SW 1271 (cell line): Measurements from ENCODE around the gene CTCFL.
"Not testable (repeated sequence)": the region's sequence is repeated elsewhere in the genome, so short reads cannot be mapped to it uniquely, and the experiment has no call there.

Experiments
- DNase-seq, 2 experiments: peaks; one replicate each; lab custom pipeline; 2025; lab: John Stamatoyannopoulos, UW

CTCFL gene

DNA sequence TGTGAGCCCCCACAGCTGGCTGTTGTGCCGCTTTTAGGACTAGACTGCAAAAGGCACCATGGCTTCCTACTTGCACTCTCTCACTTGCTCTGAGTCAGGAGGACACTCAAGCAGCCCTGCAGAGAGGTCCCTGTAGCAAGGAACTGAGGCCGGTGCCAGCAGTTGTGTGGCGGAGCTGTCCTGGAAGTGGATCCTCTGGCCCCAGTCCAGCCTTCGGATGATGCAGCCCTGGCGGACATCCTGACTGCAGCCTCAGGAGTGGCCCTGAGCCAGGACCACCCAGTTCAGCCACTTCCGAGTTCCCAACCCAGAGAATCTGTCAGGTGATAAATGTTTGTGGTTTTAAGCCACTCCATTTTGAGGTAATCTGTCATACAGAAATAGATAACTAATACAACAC lies 17.5 kb downstream of the CTCFL start:
- no peak for DNase-seq

DNA sequence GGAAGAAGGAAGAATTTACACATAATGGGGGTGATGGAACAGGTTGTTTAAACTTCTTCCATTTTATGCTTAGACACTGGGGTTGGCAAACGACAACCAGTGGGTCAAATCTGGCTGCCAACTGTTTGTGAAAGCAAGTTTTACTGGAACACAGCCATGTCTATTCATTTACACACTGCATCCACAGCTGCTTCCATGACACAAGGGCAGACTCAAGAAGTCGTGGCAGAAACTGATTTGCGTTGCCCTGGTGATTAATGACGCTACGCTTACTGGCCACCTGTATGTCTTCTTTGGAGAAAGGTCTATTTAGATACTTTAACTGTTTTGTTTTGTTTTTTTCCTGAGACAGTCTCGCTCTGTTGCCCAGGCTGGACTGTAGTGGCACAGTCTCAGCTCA lies 19.0 kb downstream of the CTCFL start:
- DNase-seq, result no peak

DNA sequence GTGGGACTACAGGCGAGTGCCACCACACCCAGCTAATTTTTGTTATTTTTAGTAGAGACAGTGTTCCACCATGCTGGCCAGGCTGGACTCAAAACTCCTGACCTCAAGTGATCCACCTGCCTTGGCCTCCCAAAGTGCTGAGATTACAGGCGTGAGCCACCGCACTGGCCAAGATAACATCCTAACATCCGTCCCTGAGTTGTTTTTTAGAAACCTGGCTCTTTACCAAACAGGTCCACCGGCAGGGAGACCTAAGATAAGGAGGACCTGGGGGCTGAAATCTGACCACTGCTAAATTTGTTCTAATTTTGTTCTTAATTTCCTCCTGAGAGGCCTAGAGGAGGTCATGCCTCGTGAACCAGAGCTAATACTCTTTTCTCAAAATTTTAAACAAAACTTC lies 20.5 kb downstream of the CTCFL start:
- no peak for DNase-seq

DNA sequence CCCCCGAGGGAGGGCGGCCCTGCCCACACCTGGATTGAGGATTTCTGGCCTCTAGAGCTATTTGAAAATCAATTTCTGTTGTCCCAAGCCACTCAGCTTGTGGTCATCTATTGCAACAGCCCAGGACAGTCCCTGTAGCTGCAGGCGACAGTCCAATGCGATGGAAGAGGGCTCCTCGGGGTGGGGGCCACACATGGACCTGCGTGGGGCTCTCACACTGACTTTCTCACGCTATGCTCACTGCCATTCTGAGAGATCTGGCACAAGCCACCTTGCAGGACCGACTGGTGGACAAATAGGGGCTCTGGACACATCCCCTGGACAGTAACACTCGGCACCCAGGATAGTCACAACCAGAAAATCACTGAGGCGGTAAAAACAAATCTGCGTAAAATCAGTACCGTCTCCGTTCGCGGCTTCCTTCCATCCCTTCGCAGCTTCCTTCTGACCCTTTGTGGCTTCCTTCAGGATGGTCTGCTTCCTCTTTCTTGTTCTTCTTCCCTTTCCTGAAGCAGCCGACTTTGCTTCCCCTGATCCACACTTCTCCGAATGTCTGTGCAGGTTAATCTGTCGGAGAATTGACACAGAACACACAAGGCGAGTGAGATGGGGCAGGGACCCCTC lies 21.8 kb downstream of the CTCFL start:
- no peak for DNase-seq

DNA sequence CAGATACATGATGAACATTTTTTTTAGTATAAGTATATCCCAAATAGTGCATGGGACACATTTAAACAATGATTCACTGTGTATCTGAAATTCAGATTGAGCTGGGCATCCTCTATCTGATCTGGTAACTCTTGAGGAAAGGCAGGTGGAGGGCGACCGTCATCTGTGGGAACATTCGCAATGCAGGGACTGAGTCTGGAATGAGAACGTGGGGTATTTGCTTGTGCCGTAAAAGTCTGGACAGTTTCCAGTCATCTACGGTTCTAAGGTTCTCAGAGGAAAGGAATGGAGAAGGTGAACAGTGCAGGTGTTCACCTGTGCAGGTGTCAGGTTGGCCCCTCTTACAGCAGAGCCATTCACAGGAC lies 22.6 kb downstream of the CTCFL start:
- DNase-seq, result no peak

DNA sequence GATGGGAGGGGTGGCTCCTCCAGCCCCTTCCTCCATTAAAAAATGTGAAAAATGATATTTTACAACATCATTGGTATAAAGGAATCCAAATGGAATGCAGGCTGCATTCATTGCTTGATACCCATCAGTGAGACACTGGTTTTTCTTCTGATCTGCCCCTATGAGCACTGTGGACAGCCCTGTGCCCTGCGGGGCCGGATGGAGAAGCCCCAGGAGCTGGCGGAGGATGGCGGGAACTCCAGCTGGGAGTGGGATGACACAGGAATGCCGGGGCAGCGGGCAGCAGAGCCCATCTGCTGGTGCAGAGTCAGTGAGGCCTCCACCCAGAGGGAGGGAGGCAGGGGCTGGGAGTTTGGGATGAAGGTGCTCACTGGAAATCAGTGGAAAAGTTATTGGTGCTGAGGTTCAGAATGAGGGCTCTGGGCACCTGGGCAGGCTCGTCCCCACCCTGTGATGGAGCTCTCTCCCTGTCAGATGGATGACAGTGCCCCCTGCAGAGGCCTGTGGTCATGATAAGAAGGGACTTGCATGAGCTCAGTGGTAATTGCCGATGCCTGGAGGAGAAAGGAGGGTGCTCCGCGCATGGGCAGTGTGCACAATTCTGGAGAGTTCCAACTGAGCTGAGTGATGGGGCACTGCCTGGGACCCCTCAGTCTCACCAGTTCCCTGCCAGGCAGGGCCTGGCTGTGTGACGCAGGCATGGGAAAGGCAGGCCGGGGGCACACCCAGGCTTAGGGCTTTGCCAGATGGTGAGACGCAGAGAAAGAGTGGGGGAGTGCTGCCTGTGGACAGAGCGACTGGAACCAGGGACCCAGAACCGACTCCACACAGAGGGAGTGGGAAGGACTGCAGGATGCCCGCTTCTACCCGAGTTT lies 23.2 kb downstream of the CTCFL start:
- DNase-seq, result no peak

DNA sequence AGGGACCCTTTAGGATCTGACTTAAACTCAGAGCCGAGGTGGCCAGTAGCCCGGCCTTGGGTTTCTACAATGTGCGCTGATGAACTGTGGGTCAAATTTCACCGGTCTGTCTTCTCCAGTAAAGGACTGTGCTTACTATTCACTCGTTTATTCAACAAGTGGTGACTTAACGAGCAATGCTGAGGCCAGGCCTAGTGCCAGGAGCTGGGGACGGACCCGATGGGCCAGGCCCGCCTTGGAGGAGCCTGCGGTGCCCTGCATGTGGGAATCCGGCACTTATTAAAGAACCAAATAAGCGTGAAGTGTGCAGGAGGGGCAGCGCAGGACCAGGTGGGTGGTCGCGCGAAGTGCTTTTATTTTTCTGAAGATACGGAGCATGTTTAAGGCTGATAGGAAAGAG lies 24.0 kb downstream of the CTCFL start:
- DNase-seq, result no peak

DNA sequence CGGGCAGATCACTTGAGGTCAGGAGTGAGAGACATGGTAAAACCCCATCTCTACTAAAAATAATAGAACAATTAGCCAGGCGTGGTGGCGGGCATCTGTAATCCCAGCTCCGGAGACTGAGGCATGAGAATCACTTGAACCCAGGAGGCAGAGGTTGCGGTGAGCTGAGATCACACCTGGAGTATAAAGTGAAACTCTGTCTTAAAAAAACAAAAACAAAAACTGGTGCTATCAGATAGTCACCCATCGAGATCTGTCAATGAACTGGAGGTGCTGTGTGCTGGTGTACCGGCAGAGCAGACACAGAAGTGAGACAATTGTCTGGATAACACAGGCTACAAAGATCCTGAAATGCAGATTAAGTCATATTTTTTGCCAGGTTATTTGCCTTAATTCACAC lies 24.7 kb downstream of the CTCFL start:
- DNase-seq, result no peak

DNA sequence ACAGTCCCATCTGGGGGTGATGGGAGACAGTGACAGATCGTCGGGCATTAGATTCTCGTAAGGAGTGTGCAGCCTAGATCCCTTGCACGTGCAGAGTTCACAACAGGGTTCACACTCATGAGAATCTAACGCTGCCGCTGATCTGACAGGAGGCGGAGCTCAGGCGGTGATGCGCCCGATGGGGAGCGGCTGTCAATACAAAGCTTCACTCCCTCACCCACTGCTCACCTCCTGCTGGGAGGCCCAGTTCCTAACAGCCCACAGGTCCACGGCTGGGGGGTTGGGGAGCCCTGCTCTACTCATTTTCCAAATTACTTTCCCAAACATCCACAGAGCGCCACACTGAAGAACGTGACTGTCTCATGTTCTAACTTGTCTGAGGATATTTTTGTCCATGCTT lies 25.3 kb downstream of the CTCFL start:
- no peak for DNase-seq

DNA sequence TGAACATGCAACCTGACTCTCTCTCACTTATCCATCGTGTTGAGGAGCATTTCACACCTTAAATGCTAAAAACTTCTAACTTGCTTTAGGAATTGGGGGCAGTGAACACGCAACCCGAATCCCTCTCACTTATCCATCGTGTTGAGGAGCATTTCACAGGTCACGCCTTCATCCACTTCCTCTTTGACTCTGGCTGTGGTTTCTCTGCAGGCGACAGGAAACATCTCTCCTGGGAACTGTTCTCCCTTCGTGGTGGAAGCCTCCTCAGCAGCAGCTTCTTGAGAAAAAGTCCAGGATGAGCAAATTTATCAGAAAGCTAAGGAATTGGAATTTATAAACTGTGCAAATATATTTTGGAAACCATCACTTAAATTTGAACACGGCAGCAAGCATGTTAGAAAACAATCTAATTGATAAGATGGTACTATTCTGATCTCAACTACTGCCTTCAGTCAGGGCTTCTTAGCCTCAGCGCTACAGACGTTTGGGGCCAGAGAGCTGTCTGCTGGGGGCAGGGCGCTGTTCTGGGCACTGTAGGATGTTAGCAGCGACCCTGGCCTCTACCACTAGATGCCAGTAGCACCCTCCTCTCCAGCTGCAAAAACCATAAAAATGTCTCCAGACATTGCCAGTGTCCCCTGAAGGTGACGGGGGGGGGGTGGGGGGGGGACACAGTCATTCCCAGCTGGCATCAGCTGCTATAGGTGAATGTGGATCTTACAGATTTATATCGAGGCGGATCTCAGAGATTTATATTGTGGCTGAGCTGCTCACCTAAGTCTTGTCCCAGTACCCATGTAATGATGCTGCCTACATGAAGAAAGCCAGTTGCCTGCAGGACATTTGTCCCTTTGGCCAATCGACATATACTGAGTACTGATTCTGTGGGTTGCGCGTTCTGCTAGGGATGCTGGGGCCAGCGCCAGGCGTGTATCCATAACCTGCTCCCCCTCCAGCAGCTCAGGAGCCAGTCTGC lies 26.2 kb downstream of the CTCFL start:
- DNase-seq, result peak in 1 of 2 experiments; percentile 54

DNA sequence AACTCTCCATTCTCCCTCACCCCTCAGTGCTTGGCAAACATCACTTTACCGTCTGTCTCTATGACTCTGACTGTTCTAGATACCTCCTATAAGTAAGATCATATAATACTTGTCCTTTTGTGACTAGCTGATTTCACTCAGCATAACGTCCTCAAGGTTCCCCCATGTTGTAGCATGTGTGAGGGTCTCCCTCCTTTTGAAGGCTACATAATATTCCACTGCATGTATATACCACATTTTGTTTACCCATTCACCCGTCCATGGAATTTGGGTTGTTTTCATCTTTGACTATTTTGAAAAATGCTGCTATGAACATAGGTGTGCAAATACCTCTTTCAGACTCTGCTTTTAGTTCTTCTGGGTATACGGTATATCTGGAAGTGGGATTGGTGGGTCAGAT lies 28.3 kb downstream of the CTCFL start:
- no peak for DNase-seq

DNA sequence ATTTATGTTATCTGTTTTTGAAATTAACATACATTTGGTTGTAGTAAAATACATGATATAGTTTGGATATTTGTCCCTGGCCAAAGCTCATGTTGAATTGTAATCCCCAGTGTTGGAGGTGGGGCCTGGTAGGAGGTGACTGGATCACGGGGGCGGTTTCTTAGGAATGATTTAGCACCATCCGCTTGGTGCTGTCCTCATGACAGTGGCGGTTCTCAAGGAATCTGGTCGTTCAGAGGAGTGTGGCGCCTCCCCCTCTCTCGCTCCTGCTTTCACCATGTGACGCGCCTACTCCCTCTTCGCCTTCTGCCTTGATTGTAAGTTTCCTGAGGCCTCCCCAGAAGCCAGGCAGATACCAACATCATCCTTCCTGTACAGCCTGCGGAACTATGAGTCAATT lies 29.0 kb downstream of the CTCFL start:
- DNase-seq, result no peak

DNA sequence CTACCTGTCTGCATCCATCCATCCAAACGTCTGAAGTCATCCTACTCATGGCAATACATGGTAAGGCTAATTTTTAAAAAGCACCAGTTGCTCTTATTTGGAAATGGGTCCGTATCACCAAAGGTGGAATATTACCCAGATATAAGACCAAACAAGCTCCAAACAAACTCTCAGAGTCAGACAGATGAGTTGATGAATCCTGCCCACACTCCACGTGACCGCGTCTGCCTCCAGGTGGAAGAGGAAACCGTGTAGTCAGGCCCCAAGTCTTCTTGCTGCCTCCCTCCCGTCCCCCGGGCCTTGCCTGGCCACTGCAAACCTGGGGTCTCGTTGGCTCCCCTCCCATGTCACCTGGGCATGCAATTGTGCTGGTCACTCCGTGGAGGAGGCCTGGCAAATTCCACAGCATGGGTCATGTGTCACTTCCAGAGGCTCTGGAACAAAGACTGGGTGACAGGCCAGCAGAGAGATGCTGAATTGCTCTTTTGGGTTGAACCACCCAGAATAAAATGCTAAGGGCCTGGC lies 31.8 kb downstream of the CTCFL start:
- no peak for DNase-seq

DNA sequence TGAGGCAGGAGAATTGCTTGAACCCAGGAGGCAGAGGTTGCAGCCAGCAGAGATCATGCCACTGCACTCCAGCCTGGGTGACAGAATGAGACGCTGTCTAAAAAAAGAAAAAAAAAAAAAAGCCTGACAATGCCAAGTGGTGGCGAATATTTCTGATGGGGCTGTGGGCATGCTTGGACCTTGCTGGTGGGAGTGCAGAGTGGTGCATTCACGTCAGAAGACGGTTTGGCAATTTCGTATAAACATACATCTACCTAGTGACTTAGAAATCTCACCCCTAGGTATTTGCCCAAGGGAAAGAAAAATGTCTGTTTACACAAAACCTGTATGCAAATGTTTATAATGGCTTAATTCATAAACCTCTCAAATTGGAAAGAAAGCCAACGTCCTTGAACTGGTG lies 33.6 kb downstream of the CTCFL start:
- no peak for DNase-seq

DNA sequence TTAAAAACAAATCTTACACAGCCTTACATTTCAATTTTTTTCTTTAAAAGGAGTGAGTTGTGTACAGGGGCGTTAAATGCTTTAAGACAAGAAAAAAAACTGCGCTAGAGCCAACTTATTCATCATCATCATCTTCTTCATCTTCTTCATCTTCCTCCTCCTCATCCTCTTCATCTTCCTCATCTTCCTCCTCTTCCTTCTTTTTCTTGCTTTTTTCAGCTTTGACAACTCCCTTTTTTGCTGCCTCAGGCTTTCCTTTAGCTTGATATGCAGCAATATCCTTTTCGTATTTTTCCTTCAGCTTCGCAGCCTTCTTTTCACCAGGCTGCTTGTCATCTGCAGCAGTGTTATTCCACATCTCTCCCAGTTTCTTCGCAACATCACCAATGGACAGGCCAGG lies 36.7 kb downstream of the CTCFL start:
- not testable (repeated sequence) for DNase-seq

DNA sequence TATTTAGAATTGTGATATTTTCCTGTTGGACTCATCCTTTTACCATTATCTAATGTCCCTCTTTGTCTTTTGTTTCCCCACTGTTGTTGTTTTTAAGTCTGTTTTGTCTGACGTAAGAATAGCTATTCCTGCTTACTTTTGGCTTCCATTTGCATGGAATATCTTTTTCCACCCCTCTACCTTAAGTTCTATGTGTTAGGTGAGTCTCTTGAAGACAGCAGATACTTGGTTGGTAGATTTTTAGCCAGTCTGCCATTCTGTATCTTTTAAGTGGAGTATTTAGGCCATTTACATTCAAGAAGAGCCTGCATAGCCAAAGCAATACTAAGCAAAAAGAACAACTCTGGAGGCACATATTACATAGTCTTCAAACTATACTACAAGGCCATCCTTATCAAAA lies 39.2 kb downstream of the CTCFL start:
- DNase-seq, result no peak

DNA sequence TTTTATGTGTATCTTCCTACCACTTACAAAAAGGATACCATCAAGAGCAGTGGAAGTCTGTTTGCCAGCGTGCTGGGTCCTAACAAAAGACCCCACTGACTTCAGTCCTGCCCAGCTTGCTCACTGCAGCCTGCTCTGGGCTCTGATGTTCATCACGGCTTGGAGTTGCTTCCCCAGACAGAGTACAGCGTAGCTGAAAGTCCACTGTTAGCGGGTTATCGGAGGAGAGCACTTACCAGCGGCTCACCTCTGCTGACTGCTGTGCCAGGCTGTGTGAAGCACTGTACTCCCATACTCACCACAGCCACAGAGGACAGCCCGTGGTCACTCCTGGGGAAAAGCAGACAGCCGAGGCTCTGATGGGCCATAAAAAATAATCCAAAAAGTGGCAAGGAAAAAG lies 40.2 kb downstream of the CTCFL start:
- DNase-seq, result no peak

DNA sequence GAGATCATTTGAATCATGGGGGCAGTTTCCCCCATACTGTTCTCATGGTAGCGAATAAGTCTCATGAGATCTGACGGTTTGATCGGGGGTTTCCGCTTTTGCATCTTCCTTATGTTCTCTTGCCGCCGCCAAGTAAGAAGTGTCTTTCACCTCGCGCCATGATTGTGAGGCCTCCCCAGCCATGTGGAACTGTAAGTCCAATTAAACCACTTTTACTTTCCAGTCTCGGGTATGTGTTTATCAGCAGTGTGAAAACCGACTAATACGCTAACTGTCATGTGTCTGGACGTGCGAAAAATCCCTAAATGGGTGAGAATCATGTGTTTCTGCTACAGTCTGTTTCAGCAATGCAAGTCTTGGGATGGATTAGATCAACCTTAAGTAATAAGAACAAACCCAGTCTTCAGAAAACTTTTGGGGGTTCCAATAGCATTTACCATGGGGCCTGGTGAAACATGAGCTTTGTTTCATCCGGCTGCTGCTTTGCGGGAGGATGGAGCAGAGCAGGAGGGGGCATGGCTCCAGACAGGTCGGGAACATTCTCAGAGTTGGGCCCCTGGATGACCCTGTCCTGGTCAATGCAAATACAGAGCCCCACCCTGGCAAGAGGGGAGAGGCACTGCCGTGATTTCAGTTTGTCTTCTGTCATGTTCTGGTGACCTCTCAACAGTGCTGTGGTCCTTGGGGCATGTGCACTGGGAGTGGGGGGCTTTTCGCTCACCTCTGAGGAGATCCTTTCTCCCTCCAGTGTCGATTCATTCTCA lies 41.5 kb downstream of the CTCFL start:
- DNase-seq, result no peak

DNA sequence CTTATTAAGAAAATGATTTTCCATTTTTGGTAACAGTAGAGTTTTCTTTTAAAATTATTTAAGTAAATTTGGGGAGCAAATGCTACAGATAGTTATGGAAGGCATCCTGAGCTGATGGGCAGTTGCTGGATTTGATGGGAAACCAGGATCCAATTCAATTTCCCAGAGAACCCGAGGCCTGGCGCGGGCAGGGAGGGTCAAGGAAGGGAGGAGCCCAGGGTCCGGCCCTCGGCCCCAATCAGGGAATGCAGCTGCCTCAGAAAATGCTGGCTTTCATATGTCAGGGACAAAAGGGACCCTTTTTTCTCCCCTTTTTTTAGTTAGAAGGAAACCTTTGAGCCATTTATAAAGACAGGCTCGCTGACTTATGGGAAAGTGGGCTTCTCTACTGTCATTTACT lies 42.1 kb downstream of the CTCFL start:
- no peak for DNase-seq

DNA sequence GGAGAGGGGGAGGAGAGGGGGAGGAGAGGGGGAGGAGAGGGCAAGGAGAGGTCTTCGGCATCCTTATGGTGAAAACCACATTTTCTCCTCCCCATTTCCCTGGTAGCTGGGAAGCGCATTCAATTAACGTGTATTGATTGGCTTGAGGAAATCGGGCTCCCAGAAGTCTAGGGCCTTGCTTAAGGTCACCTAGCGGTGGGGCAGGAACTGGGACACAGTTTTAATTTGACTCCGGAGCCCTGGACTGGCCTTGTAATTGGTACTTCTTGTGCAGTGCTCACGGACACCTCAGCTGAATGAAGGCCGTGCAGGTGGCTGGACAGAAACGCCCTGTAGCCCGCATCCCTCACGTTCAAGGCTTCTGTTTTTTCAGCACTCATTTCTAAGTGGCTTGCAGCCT lies 42.8 kb downstream of the CTCFL start:
- no peak for DNase-seq

DNA sequence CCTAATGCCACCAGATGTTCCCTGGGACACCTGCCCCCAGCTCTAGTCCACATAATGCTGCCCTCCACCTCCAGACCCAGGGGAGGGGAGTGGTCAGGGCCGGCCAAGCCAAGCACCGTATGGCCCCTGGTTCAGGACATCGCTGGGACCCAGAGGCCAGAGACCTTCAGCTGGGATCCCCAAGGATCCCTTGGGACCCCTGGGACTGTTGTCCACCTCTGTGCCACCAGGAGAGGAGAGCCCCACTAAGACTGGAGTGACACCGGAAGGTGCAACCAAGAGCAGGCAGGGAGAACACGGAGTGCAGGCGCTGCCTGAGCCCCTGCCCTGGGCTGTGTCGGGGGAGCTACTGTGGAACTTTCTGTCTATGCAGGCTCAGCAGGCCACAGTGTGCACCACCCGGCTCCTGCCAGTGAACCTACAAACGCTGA lies 43.6 kb downstream of the CTCFL start:
- DNase-seq, result no peak
